H1 (cell line): Measurements from ENCODE around the gene GPC3. TPM values are rescaled to one million over a fixed set of nuclear protein-coding genes. Genes with fewer than 3 reads are reported as not detected.
"Not testable (repeated sequence)": the region's sequence is repeated elsewhere in the genome, so short reads cannot be mapped to it uniquely, and the experiment has no call there.

ENCODE experiments used
- CTCF ChIA-PET: fragments of 300-600 bp; sonication (Branson Sonifier 250); formaldehyde crosslinking; loops from one replicate; lab custom pipeline; 2021; ENCODE audit not compliant: partially characterized antibody; lab: Charles Lee
- POLR2A ChIA-PET: fragments of 300-600 bp; sonication (Branson Sonifier 250); formaldehyde crosslinking; loops from one replicate; lab custom pipeline; 2021; ENCODE audit warnings: inconsistent platforms; ENCODE audit not compliant: partially characterized antibody; lab: Charles Lee
- DNase-seq, 2 experiments: peaks; one replicate each; pipeline versions ENCODE4 v3.0.0 to v3.0.0-alpha.2; 2010 to 2022; ENCODE audit warnings: low spot score in 2 of 2, low read depth in 1 of 2, mixed read lengths in 1 of 2
- FAIRE-seq: peaks from 2 replicates; lab custom pipeline; 2011; peaks lifted over from hg19 to GRCh38; lab: Jason Lieb, UNC
- H2AFZ ChIP-seq: 2 replicates; pipeline ENCODE4 v1.8.1; 2012; ENCODE audit warnings: low read length, inconsistent platforms
- H2AK5ac ChIP-seq: 2 replicates; pipeline ENCODE4 v1.6.1; 2013; ENCODE audit warnings: low read depth, low read length
- H2BK120ac ChIP-seq: replicated peaks from 2 replicates; pipeline ENCODE3; 2013; ENCODE audit warnings: low read depth, low read length, inconsistent platforms
- H2BK12ac ChIP-seq: 2 replicates; pipeline ENCODE4 v1.6.1; 2013; ENCODE audit warnings: low read depth, low read length
- H2BK15ac ChIP-seq: 2 replicates; pipeline ENCODE4 v1.6.1; 2013; ENCODE audit warnings: low read length
- H2BK20ac ChIP-seq: 2 replicates; pipeline ENCODE4 v1.6.1; 2013; ENCODE audit warnings: low read length
- H2BK5ac ChIP-seq: 2 replicates; pipeline ENCODE4 v1.6.1; 2013; ENCODE audit warnings: low read depth, low read length
- H3K14ac ChIP-seq: 2 replicates; pipeline ENCODE4 v1.6.1; 2013; ENCODE audit warnings: inconsistent platforms; ENCODE audit not compliant: insufficient read length
- H3K18ac ChIP-seq: 2 replicates; pipeline ENCODE4 v1.6.1; 2013; ENCODE audit warnings: low read length; ENCODE audit errors: extremely low read depth
- H3K23ac ChIP-seq: 2 replicates; pipeline ENCODE4 v1.6.1; 2013; ENCODE audit warnings: inconsistent platforms; ENCODE audit not compliant: insufficient read length
- H3K23me2 ChIP-seq: 2 replicates; pipeline ENCODE4 v1.6.1; 2013; ENCODE audit warnings: low read depth, low read length
- H3K27ac ChIP-seq: 2 replicates; pipeline ENCODE4 v1.6.1; 2011; ENCODE audit warnings: low read depth, low read length, inconsistent platforms
- H3K27me3 ChIP-seq, 4 experiments: replicated peaks in 1 of 4; 1 replicate in 1 of 4; 2 replicates in 3 of 4; pipeline versions ENCODE4 v1.6.1 to v1.8.1; 2011 to 2013; ENCODE audit warnings: low read length in 3 of 4, mild to moderate bottlenecking in 3 of 4, inconsistent platforms in 2 of 4, mixed read lengths in 2 of 4, moderate library complexity in 1 of 4; ENCODE audit not compliant: control insufficient read depth in 3 of 4, insufficient read depth in 3 of 4; ENCODE audit errors: extremely low read depth in 1 of 4
- H3K36me3 ChIP-seq, 4 experiments: 2 replicates each; pipeline versions ENCODE4 v1.6.1 to v1.8.1; 2011 to 2013; ENCODE audit warnings: mild to moderate bottlenecking in 4 of 4, low read length in 3 of 4, moderate library complexity in 2 of 4, control low read depth in 1 of 4, inconsistent platforms in 1 of 4; ENCODE audit not compliant: insufficient read depth in 4 of 4, control insufficient read depth in 2 of 4
- H3K4ac ChIP-seq: replicated peaks from 2 replicates; pipeline ENCODE3; 2013; ENCODE audit warnings: low read length, low read depth, mixed read lengths, inconsistent platforms; ENCODE audit not compliant: insufficient read length
- H3K4me1 ChIP-seq, 4 experiments: replicated peaks in 1 of 4; 1 replicate in 1 of 4; 2 replicates in 3 of 4; pipeline versions ENCODE4 v1.6.1 to v1.8.1; 2011 to 2013; ENCODE audit warnings: low read length in 3 of 4, inconsistent platforms in 2 of 4, mixed read lengths in 1 of 4; ENCODE audit not compliant: insufficient read depth in 4 of 4, control insufficient read depth in 3 of 4
- H3K4me2 ChIP-seq, 2 experiments: 2 replicates each; pipeline versions ENCODE4 v1.6.1 to v1.8.1; 2011 to 2013; ENCODE audit warnings: low read depth in 2 of 2, low read length in 2 of 2, control low read depth in 1 of 2, inconsistent platforms in 1 of 2, mild to moderate bottlenecking in 1 of 2; ENCODE audit not compliant: insufficient read depth in 1 of 2
- H3K4me3 ChIP-seq, 4 experiments: fragments of 200-600, 300-600 bp in 1 of 4; sonication (generic), shearing (Covaris generic), sonication (Bioruptor Twin) in 1 of 4; 2 replicates each; pipeline versions ENCODE4 v1.5.1 to v1.8.1; 2011 to 2016; ENCODE audit warnings: low read length in 4 of 4, low read depth in 3 of 4, control low read depth in 2 of 4, inconsistent platforms in 2 of 4, mild to moderate bottlenecking in 2 of 4, mixed read lengths in 1 of 4, moderate library complexity in 1 of 4; ENCODE audit not compliant: insufficient read depth in 2 of 4; ENCODE audit errors: extremely low read depth in 1 of 4
- H3K56ac ChIP-seq: replicated peaks from 2 replicates; pipeline ENCODE3; 2013; ENCODE audit warnings: low read depth, mild to moderate bottlenecking, mixed read lengths, low read length, inconsistent platforms; ENCODE audit not compliant: insufficient read length
- H3K79me1 ChIP-seq: 2 replicates; pipeline ENCODE4 v1.6.1; 2013; ENCODE audit warnings: low read depth, low read length, control low read depth
- H3K79me2 ChIP-seq, 2 experiments: 2 replicates each; pipeline versions ENCODE4 v1.6.1 to v1.8.1; 2012 to 2013; ENCODE audit warnings: low read length in 2 of 2, mild to moderate bottlenecking in 2 of 2, inconsistent platforms in 1 of 2; ENCODE audit not compliant: insufficient read depth in 2 of 2, control insufficient read depth in 1 of 2
- H3K9ac ChIP-seq, 4 experiments: replicated peaks in 1 of 4; 1 replicate in 1 of 4; 2 replicates in 3 of 4; pipeline versions ENCODE4 v1.6.1 to v1.8.1; 2011 to 2013; ENCODE audit warnings: low read depth in 3 of 4, low read length in 3 of 4, control low read depth in 2 of 4, mild to moderate bottlenecking in 2 of 4, moderate library complexity in 2 of 4, inconsistent platforms in 1 of 4; ENCODE audit errors: extremely low read depth in 1 of 4
- H3K9me3 ChIP-seq, 2 experiments: 2 replicates each; pipeline versions ENCODE4 v1.6.1 to v1.8.1; 2012 to 2013; ENCODE audit warnings: mild to moderate bottlenecking in 2 of 2, moderate library complexity in 2 of 2, control low read depth in 1 of 2, inconsistent platforms in 1 of 2, low read depth in 1 of 2, low read length in 1 of 2, mixed read lengths in 1 of 2; ENCODE audit not compliant: insufficient read depth in 2 of 2
- H4K20me1 ChIP-seq, 2 experiments: replicated peaks in 1 of 2; 2 replicates each; pipeline versions ENCODE3 to v1.8.1; 2011 to 2013; ENCODE audit warnings: inconsistent platforms in 2 of 2, low read length in 2 of 2, mild to moderate bottlenecking in 1 of 2; ENCODE audit not compliant: insufficient read depth in 2 of 2, control insufficient read depth in 1 of 2
- H4K5ac ChIP-seq: 2 replicates; pipeline ENCODE4 v1.6.1; 2013; ENCODE audit warnings: low read length, low read depth, mixed read lengths, inconsistent platforms; ENCODE audit not compliant: insufficient read length
- H4K8ac ChIP-seq: 2 replicates; pipeline ENCODE4 v1.8.0; 2013; ENCODE audit warnings: mild to moderate bottlenecking, moderate library complexity, low read length, inconsistent platforms; ENCODE audit not compliant: insufficient read depth; ENCODE audit errors: extremely low read depth
- H4K91ac ChIP-seq: replicated peaks from 2 replicates; pipeline ENCODE3; 2013; ENCODE audit warnings: low read length, mixed read lengths, inconsistent platforms; ENCODE audit not compliant: insufficient read length
- WGBS, 2 experiments: shearing (Covaris generic) in 1 of 2; methylation state at CpG; one replicate each; pipeline versions ENCODE4 v1.1.6 to v1.1.7; 2013 to 2015; ENCODE audit warnings: low lambda C conversion rate in 2 of 2, mixed read lengths in 2 of 2, inconsistent platforms in 1 of 2, low coverage in 1 of 2, missing lambda C conversion rate in 1 of 2; ENCODE audit not compliant: insufficient replicate concordance in 2 of 2, insufficient coverage in 1 of 2, insufficient read length in 1 of 2; ENCODE audit errors: extremely low coverage in 1 of 2, missing lambda C conversion rate in 1 of 2; 5-methylcytosine and 5-hydroxymethylcytosine counted together
- polyA plus RNA-seq, 7 experiments: library from polyadenylated mRNA; depleted of rRNA in 3 of 7; stranded (reverse) in 5 of 7; unstranded in 2 of 7; fragments of >200 nt in 5 of 7; fragments of 200-250 nt in 2 of 7; gene quantifications; 1 replicate in 5 of 7; 2 replicates in 1 of 7; 4 replicates in 1 of 7; pipeline versions ENCODE4 v1.2.1 to v1.2.3, GENCODE V29; 2011 to 2013; ENCODE audit warnings: missing spikeins in 2 of 7, mixed read lengths in 2 of 7
- total RNA-seq: library from RNA; stranded (reverse); fragmentation: NEBNext Ultra II Directional; extraction: Animal tissue kit (Norgen Biotek cat#: 25700); gene quantifications from 2 replicates; pipeline ENCODE4 v1.2.1, GENCODE V29; 2021

GPC3 gene
- total and polyA plus RNA-seq, 2 of the 8 experiments (the other 6 are each of a cell fraction or from before 2014, with no cell fraction given) = 64.8 to 71.9 TPM

- H2AK5ac ChIP-seq, H3K36me3 ChIP-seq, H2AFZ ChIP-seq, H4K8ac ChIP-seq, H4K20me1 ChIP-seq, H4K91ac ChIP-seq, H3K27ac ChIP-seq, FAIRE-seq, DNase-seq, H3K9me3 ChIP-seq, H3K27me3 ChIP-seq, H4K5ac ChIP-seq, H3K23ac ChIP-seq, H3K4ac ChIP-seq, H3K4me1 ChIP-seq, H3K4me3 ChIP-seq, H2BK120ac ChIP-seq, H2BK20ac ChIP-seq, H3K14ac ChIP-seq, H3K79me1 ChIP-seq, H2BK15ac ChIP-seq, H2BK5ac ChIP-seq, H3K23me2 ChIP-seq, H2BK12ac ChIP-seq, H3K79me2 ChIP-seq, H3K56ac ChIP-seq, POLR2A ChIA-PET, H3K18ac ChIP-seq, H3K4me2 ChIP-seq, H3K9ac ChIP-seq: not testable (repeated sequence)
- WGBS, 2 experiments = 96% methylated on average over 3 of the region's 3 CpGs; no CpG with 5 or more reads in 1 of the 2 experiments
- CTCF ChIA-PET = interaction anchor here (0.6 kb wide), 1 partner anchor 37 kb away, joined by 3 read pairs; no protein-coding TSS in a partner anchor
These were observed 5.7 kb upstream of the GPC3 start for GRCh38 chrX:133991057-133991456.
